Measurements from ENCODE around the gene FANCC. TPM values are rescaled to one million over a fixed set of nuclear protein-coding genes. Genes with fewer than 3 reads are reported as not detected.
A peak's percentile ranks its signal among the peaks of the same experiment; 100 is the strongest.

FANCC gene
- total RNA-seq, 4 donors from 2014 or later: 13.8 to 32.2 (median 21.4) TPM

- no peaks in the 10 kb centered on the region for H3K27me3 ChIP-seq
- peaks cover 0 to 3% (median 0%) of the 10 kb centered on the region in 3 donors for H3K36me3 ChIP-seq
- H3K4me3 ChIP-seq: no peak overlapping the region
- peak in 2 of 3 donors; percentile 62 to 65 for DNase-seq
- TF ChIP-seq POLR2A (IDR thresholded peaks at IDR 0.05): no peak
- TF ChIP-seq CTCF (IDR thresholded peaks at IDR 0.05): no peak
- peak overlapping the region; percentile 44 to 87 (median 67) for H3K27ac ChIP-seq
- H3K9me3 ChIP-seq: no peaks in the 10 kb centered on the region
- H3K4me1 ChIP-seq: peaks cover 0 to 45% (median 7%) of the 10 kb centered on the region in 4 donors
Observed at GRCh38 chr9:95092262-95093072, 225.0 kb downstream of the FANCC start.

GRCh38 chr9:95091601-95092261, 225.8 kb downstream of the FANCC start:
- H3K4me1 ChIP-seq: peaks cover 0 to 45% (median 7%) of the 10 kb centered on the region in 4 donors
- TF ChIP-seq POLR2A (IDR thresholded peaks at IDR 0.05): no peak
- TF ChIP-seq CTCF (IDR thresholded peaks at IDR 0.05): no peak
- H3K27ac ChIP-seq: peak overlapping the region; percentile 44 to 87 (median 67)
- DNase-seq: peak in 1 of 3 donors; percentile 47
- peaks cover 0 to 7% (median 0%) of the 10 kb centered on the region in 3 donors for H3K36me3 ChIP-seq
- H3K4me3 ChIP-seq: no peak overlapping the region
- H3K27me3 ChIP-seq: no peaks in the 10 kb centered on the region
- no peaks in the 10 kb centered on the region for H3K9me3 ChIP-seq

- Histone ChIP-seq H3K4me3 (no peak overlapping the region), H3K27me3 (no peaks in the 10 kb centered on the region), H3K36me3 (peaks cover 0 to 14% (median 0%) of the 10 kb centered on the region in 3 donors), H3K27ac (peak overlapping the region; percentile 5 to 87 (median 50)), H3K4me1 (peaks cover 0 to 45% (median 7%) of the 10 kb centered on the region in 4 donors), H3K9me3 (no peaks in the 10 kb centered on the region)
- TF ChIP-seq CTCF (IDR thresholded peaks at IDR 0.05) (no peak), POLR2A (IDR thresholded peaks at IDR 0.05) (no peak)
- peak in 1 of 3 donors; percentile 46 for DNase-seq
Observed at GRCh38 chr9:95090871-95091577, 226.5 kb downstream of the FANCC start.

GRCh38 chr9:95090023-95090791, 227.3 kb downstream of the FANCC start:
- Histone ChIP-seq H3K27ac (peak overlapping the region in 3 of 4 donors; percentile 14 to 85 (median 45)), H3K4me3 (no peak overlapping the region), H3K9me3 (no peaks in the 10 kb centered on the region), H3K27me3 (no peaks in the 10 kb centered on the region), H3K36me3 (peaks cover 0 to 22% (median 0%) of the 10 kb centered on the region in 3 donors), H3K4me1 (peaks cover 0 to 45% (median 7%) of the 10 kb centered on the region in 4 donors)
- TF ChIP-seq POLR2A (IDR thresholded peaks at IDR 0.05) (no peak), CTCF (IDR thresholded peaks at IDR 0.05) (no peak)
- DNase-seq: peak in 1 of 3 donors; percentile 53
